Gastrocnemius medialis (tissue), 4 donors: Measurements from ENCODE around the gene FOXN1. TPM values are rescaled to one million over a fixed set of nuclear protein-coding genes. Genes with fewer than 3 reads are reported as not detected.

Experiments used
- ATAC-seq, 2 donors: fragments of 150-250 bp; one replicate each; pipeline ENCODE4 v1.9.1; 2016
- DNase-seq, 2 donors: peaks; one replicate each; pipeline ENCODE4 v3.0.0-alpha.2; 2019
- H3K27ac ChIP-seq, 4 donors: fragments of 200-600 bp; sonication (generic); 1 replicate in 1 of 4; 2 replicates in 3 of 4; pipeline ENCODE4 v1.5.1; 2016 to 2018; ENCODE audit warnings: mild to moderate bottlenecking in 2 of 4, moderate library complexity in 1 of 4
- H3K27me3 ChIP-seq, 3 donors: fragments of 200-600 bp; sonication (generic) in 2 of 3; 1 replicate in 1 of 3; 2 replicates in 2 of 3; pipeline versions ENCODE4 v1.5.1 to v1.6.0; 2016 to 2019; ENCODE audit warnings: mild to moderate bottlenecking in 1 of 3, moderate library complexity in 1 of 3
- H3K36me3 ChIP-seq, 2 donors: fragments of 200-600 bp; sonication (generic) in 1 of 2; one replicate each; pipeline ENCODE4 v1.5.1; 2017 to 2018
- H3K4me1 ChIP-seq, 2 donors: fragments of 200-600 bp; sonication (generic) in 1 of 2; one replicate each; pipeline ENCODE4 v1.5.1; 2016 to 2017; ENCODE audit warnings: mild to moderate bottlenecking in 2 of 2
- H3K4me3 ChIP-seq, 4 donors: fragments of 200-600 bp; sonication (generic) in 3 of 4; 1 replicate in 1 of 4; 2 replicates in 3 of 4; pipeline ENCODE4 v1.5.1; 2016 to 2019; ENCODE audit warnings: mild to moderate bottlenecking in 2 of 4
- H3K9me3 ChIP-seq, 3 donors: fragments of 200-600 bp; sonication (generic) in 2 of 3; 1 replicate in 1 of 3; 2 replicates in 2 of 3; pipeline ENCODE4 v1.5.1; 2016 to 2019
- CTCF ChIP-seq, 5 experiments: fragments of 450-650 bp in 3 of 5; fragments of 200-600 bp in 2 of 5; sonication (generic) in 2 of 5; IDR thresholded peaks in 4 of 5; conservative IDR thresholded peaks in 1 of 5; 1 replicate in 4 of 5; 2 replicates in 1 of 5; pipeline ENCODE4 v1.5.1; 2016 to 2019; ENCODE audit warnings: antibody characterized with exemption in 5 of 5, mild to moderate bottlenecking in 3 of 5, moderate library complexity in 3 of 5
- POLR2A ChIP-seq, 2 donors: fragments of 450-650 bp; IDR thresholded peaks; one replicate each; pipeline ENCODE4 v1.6.1; 2017; ENCODE audit warnings: antibody characterized with exemption in 2 of 2, mild to moderate bottlenecking in 2 of 2, moderate library complexity in 2 of 2
- in situ Hi-C, 4 donors: fragments of 200-750 bp; cut with MboI; loops; one replicate each; pipeline versions ENCODE4 v1.15.0 to v1.8.0; 2017; ENCODE audit warnings: low sequenced_read_pairs in 4 of 4
- intact Hi-C: fragments of 100-400 bp; cut with DNase I; formaldehyde crosslinking; loops from one replicate; pipeline ENCODE4 v1.15.1; 2023; ENCODE audit warnings: low total_unique reads
- total RNA-seq, 4 donors: library from RNA; depleted of rRNA; stranded (reverse); fragments of >200 nt; gene quantifications; one replicate each; pipeline versions ENCODE4 v1.1.0 to v1.2.3, GENCODE V29; 2016

Gene FOXN1
- total RNA-seq, 4 donors from 2014 or later: not detected

DNA sequence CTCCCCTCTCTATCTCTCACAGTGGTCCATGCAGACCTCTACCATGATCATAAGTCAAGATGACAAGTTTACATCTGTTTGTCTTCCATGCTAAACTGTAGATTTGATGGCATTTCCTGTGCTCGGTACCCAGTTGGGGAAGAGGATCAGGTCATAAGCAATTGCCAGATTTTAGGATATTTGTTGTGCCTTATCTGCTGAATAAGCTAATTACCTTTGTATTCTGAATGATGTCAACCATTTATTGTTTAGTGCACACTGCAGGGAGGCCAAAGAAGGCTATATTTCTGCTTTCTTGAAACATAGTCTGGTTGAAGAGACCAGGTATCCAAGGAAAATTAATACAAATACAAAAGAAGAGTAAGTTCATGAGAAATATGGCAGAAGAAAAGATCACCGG, 76.4 kb downstream of the FOXN1 start:
- H3K4me3 ChIP-seq: no peak overlapping the region
- no peaks in the 10 kb centered on the region for H3K9me3 ChIP-seq
- H3K36me3 ChIP-seq: no peaks in the 10 kb centered on the region
- in situ Hi-C loops: no loop called here
- ATAC-seq: no peak
- H3K4me1 ChIP-seq: no peaks in the 10 kb centered on the region
- intact Hi-C loops: no loop called here
- TF ChIP-seq CTCF (IDR thresholded peaks at IDR 0.05 in 4 of 5, conservative IDR thresholded peaks at IDR 0.05 in 1 of 5) (no peak), POLR2A (IDR thresholded peaks at IDR 0.05) (no peak)
- no peak overlapping the region for H3K27ac ChIP-seq
- DNase-seq: no peak
- H3K27me3 ChIP-seq: no peaks in the 10 kb centered on the region

- in situ Hi-C loops (no loop called here), intact Hi-C loops (no loop called here)
- no peaks in the 10 kb centered on the region for H3K36me3 ChIP-seq
These were observed 78.3 kb downstream of the FOXN1 start for GRCh38 chr17:28584434-28584833.

GRCh38 chr17:28585851-28586250, 79.7 kb downstream of the FOXN1 start:
- no peak for TF ChIP-seq POLR2A (IDR thresholded peaks at IDR 0.05)
- TF ChIP-seq CTCF (IDR thresholded peaks at IDR 0.05 in 4 of 5, conservative IDR thresholded peaks at IDR 0.05 in 1 of 5): no peak
- Histone ChIP-seq H3K9me3 (no peaks in the 10 kb centered on the region), H3K27ac (no peak overlapping the region), H3K27me3 (no peaks in the 10 kb centered on the region), H3K36me3 (no peaks in the 10 kb centered on the region), H3K4me1 (no peaks in the 10 kb centered on the region), H3K4me3 (no peak overlapping the region)
- no peak for ATAC-seq
- in situ Hi-C loops: no loop called here
- intact Hi-C loops: no loop called here
- DNase-seq: no peak

More at GRCh38 chr17:28584434-28584833, 78.3 kb downstream of the FOXN1 start:
- no peak overlapping the region for H3K4me3 ChIP-seq
- H3K9me3 ChIP-seq: no peaks in the 10 kb centered on the region
- H3K4me1 ChIP-seq: no peaks in the 10 kb centered on the region
- ATAC-seq (no peak), DNase-seq (no peak)
- H3K27me3 ChIP-seq: no peaks in the 10 kb centered on the region
- no peak overlapping the region for H3K27ac ChIP-seq
- TF ChIP-seq CTCF (IDR thresholded peaks at IDR 0.05 in 4 of 5, conservative IDR thresholded peaks at IDR 0.05 in 1 of 5) (no peak), POLR2A (IDR thresholded peaks at IDR 0.05) (no peak)

Other genes with a start within 250 kb of the FOXN1 start
- gene TMEM97, start 187.1 kb upstream of the FOXN1 start, total RNA-seq: 1 to 10 TPM; 5.1 to 7.2 (median 6.6) TPM
- gene IFT20, start 170.9 kb upstream of the FOXN1 start, total RNA-seq: 10 to 100 TPM in 1 of 4 donors, 1 to 10 TPM in 3; 3.7 to 15.9 (median 4.9) TPM
- 10 to 100 TPM; 18.8 to 36.5 (median 25.5) TPM for gene TNFAIP1, start 170.6 kb upstream of the FOXN1 start, total RNA-seq
- 100 to 1,000 TPM; 217 to 281 (median 237) TPM for gene POLDIP2, start 148.8 kb upstream of the FOXN1 start, total RNA-seq
- gene SEBOX, start 141.1 kb upstream of the FOXN1 start, total RNA-seq: not detected
- gene VTN, start 136.0 kb upstream of the FOXN1 start, total RNA-seq: 10 to 100 TPM in 1 of 4 donors, 1 to 10 TPM in 1, not detected in 2; 3.8 to 11.5 TPM
- gene SARM1, start 134.7 kb upstream of the FOXN1 start, total RNA-seq: 1 to 10 TPM in 3 of 4 donors, under 1 TPM in 1; 0.78 to 1.9 (median 1.7) TPM
- gene SLC46A1, start 100.1 kb upstream of the FOXN1 start, total RNA-seq: 1 to 10 TPM; 1.9 to 3.5 (median 2.4) TPM
- under 1 TPM in 1 of 4 donors, not detected in 3; 0.34 TPM for gene SLC13A2, start 32.7 kb upstream of the FOXN1 start, total RNA-seq
- 10 to 100 TPM in 1 of 4 donors, 1 to 10 TPM in 3; 3.1 to 10.2 (median 6.3) TPM for gene UNC119, start 46.3 kb downstream of the FOXN1 start, total RNA-seq
- gene PIGS, start 65.2 kb downstream of the FOXN1 start, total RNA-seq: 10 to 100 TPM; 25.0 to 63.0 (median 50.0) TPM
- 1 to 10 TPM in 3 of 4 donors, under 1 TPM in 1; 0.87 to 7.0 (median 3.3) TPM for gene ALDOC, start 70.5 kb downstream of the FOXN1 start, total RNA-seq
- gene SPAG5, start 92.7 kb downstream of the FOXN1 start, total RNA-seq: 1 to 10 TPM in 2 of 4 donors, under 1 TPM in 2; 0.41 to 1.5 (median 0.96) TPM
- gene RSKR, start 107.8 kb downstream of the FOXN1 start, total RNA-seq: 10 to 100 TPM in 1 of 4 donors, 1 to 10 TPM in 3; 1.8 to 10.1 (median 2.8) TPM
- 10 to 100 TPM; 71.6 to 93.4 (median 81.0) TPM for gene BLTP2, start 138.8 kb downstream of the FOXN1 start, total RNA-seq
- gene SDF2, start 155.6 kb downstream of the FOXN1 start, total RNA-seq: 10 to 100 TPM; 23.6 to 36.4 (median 28.4) TPM
- 10 to 100 TPM; 48.3 to 81.9 (median 64.8) TPM for gene SUPT6H, start 155.9 kb downstream of the FOXN1 start, total RNA-seq
- gene PROCA1, start 205.5 kb downstream of the FOXN1 start, total RNA-seq: 1 to 10 TPM in 1 of 4 donors, under 1 TPM in 2, not detected in 1; 0.42 to 1.6 (median 0.49) TPM
- gene RAB34, start 211.5 kb downstream of the FOXN1 start, total RNA-seq: 10 to 100 TPM; 14.9 to 53.3 (median 32.7) TPM
- 100 to 1,000 TPM; 434 to 647 (median 533) TPM for gene RPL23A, start 213.6 kb downstream of the FOXN1 start, total RNA-seq
- gene TLCD1, start 219.9 kb downstream of the FOXN1 start, total RNA-seq: under 1 TPM in 3 of 4 donors, not detected in 1; 0.46 to 0.82 (median 0.75) TPM
- 1 to 10 TPM; 1.3 to 8.1 (median 1.9) TPM for gene NEK8, start 222.4 kb downstream of the FOXN1 start, total RNA-seq
- gene TRAF4, start 237.7 kb downstream of the FOXN1 start, total RNA-seq: 1 to 10 TPM; 2.0 to 6.4 (median 3.8) TPM